ENCODE data around the gene HK3.

- TF ChIP-seq RAD21 (IDR thresholded peaks at IDR 0.05) (no peak), NR2F2 (IDR thresholded peaks at IDR 0.05) (no peak), MAX (IDR thresholded peaks at IDR 0.05) (no peak), EGR1 (IDR thresholded peaks at IDR 0.05; ENCODE audit: low read depth in 2 of 2) (no peak), RXRA (IDR thresholded peaks at IDR 0.05) (no peak), TAF1 (conservative IDR thresholded peaks at IDR 0.05) (no peak), SP1 (IDR thresholded peaks at IDR 0.05) (no peak), GABPA (IDR thresholded peaks at IDR 0.05 in 1 of 2, conservative IDR thresholded peaks at IDR 0.05 in 1 of 2) (no peak), YY1 (IDR thresholded peaks at IDR 0.05) (no peak)
- TF ChIP-seq, protein P1, sequence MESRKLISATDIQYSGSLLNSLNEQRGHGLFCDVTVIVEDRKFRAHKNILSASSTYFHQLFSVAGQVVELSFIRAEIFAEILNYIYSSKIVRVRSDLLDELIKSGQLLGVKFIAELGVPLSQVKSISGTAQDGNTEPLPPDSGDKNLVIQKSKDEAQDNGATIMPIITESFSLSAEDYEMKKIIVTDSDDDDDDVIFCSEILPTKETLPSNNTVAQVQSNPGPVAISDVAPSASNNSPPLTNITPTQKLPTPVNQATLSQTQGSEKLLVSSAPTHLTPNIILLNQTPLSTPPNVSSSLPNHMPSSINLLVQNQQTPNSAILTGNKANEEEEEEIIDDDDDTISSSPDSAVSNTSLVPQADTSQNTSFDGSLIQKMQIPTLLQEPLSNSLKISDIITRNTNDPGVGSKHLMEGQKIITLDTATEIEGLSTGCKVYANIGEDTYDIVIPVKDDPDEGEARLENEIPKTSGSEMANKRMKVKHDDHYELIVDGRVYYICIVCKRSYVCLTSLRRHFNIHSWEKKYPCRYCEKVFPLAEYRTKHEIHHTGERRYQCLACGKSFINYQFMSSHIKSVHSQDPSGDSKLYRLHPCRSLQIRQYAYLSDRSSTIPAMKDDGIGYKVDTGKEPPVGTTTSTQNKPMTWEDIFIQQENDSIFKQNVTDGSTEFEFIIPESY (IDR thresholded peaks at IDR 0.05): no peak
- TF ChIP-seq, protein P2, sequence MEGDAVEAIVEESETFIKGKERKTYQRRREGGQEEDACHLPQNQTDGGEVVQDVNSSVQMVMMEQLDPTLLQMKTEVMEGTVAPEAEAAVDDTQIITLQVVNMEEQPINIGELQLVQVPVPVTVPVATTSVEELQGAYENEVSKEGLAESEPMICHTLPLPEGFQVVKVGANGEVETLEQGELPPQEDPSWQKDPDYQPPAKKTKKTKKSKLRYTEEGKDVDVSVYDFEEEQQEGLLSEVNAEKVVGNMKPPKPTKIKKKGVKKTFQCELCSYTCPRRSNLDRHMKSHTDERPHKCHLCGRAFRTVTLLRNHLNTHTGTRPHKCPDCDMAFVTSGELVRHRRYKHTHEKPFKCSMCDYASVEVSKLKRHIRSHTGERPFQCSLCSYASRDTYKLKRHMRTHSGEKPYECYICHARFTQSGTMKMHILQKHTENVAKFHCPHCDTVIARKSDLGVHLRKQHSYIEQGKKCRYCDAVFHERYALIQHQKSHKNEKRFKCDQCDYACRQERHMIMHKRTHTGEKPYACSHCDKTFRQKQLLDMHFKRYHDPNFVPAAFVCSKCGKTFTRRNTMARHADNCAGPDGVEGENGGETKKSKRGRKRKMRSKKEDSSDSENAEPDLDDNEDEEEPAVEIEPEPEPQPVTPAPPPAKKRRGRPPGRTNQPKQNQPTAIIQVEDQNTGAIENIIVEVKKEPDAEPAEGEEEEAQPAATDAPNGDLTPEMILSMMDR (IDR thresholded peaks at IDR 0.05; ENCODE audit: low read depth, low read length, missing input control): no peak
These were observed 45.9 kb downstream of the HK3 start for GRCh38 chr5:176853151-176853778.

Measured in liver (tissue), 3 donors.